Lung (tissue), 12 donors: ENCODE results near the gene LDLRAD4. TPM values are rescaled to one million over a fixed set of nuclear protein-coding genes. Genes with fewer than 3 reads are reported as not detected.

Experiments
- ATAC-seq: fragments of 200-7000 bp; cut with Tn5 transposase; one replicate; pipeline ENCODE4 v1.9.1; 2020; ENCODE audit warnings: moderate number of reproducible peaks; ENCODE audit not compliant: insufficient read depth, low FRiP score
- DNase-seq, 3 donors: peaks; one replicate each; pipeline ENCODE4 v3.0.0-alpha.2; 2013 to 2017
- H3K27ac ChIP-seq, 2 donors: one replicate each; pipeline ENCODE4 v1.5.1; 2013; ENCODE audit warnings: mild to moderate bottlenecking in 2 of 2, moderate library complexity in 2 of 2, control low read depth in 1 of 2, inconsistent platforms in 1 of 2, low read depth in 1 of 2, low read length in 1 of 2
- H3K27me3 ChIP-seq, 3 donors: one replicate each; pipeline ENCODE4 v1.5.1; 2013; ENCODE audit warnings: low read length in 2 of 3; ENCODE audit not compliant: control insufficient read depth in 3 of 3, insufficient read depth in 3 of 3
- H3K36me3 ChIP-seq, 4 donors: one replicate each; pipeline ENCODE4 v1.5.1; 2013; ENCODE audit warnings: low read length in 4 of 4, mild to moderate bottlenecking in 1 of 4, moderate library complexity in 1 of 4; ENCODE audit not compliant: control insufficient read depth in 4 of 4, insufficient read depth in 4 of 4
- H3K4me1 ChIP-seq, 5 donors: one replicate each; pipeline ENCODE4 v1.5.1; 2013; ENCODE audit warnings: low read length in 5 of 5, mild to moderate bottlenecking in 2 of 5, moderate library complexity in 1 of 5; ENCODE audit not compliant: control insufficient read depth in 5 of 5, insufficient read depth in 5 of 5
- H3K4me3 ChIP-seq: one replicate; pipeline ENCODE4 v1.5.1; 2013; ENCODE audit warnings: mild to moderate bottlenecking, control low read depth, moderate library complexity
- H3K9ac ChIP-seq, 2 donors: one replicate each; pipeline ENCODE4 v1.5.1; 2013; ENCODE audit warnings: low read length in 2 of 2, control low read depth in 1 of 2; ENCODE audit not compliant: insufficient read depth in 1 of 2
- H3K9me3 ChIP-seq, 4 donors: one replicate each; pipeline ENCODE4 v1.5.1; 2013; ENCODE audit warnings: low read length in 3 of 4, mild to moderate bottlenecking in 1 of 4, moderate library complexity in 1 of 4; ENCODE audit not compliant: control insufficient read depth in 4 of 4, insufficient read depth in 3 of 4
- WGBS, 2 donors: extraction: QIAGEN DNeasy Blood & Tissue Kit; methylation state at CpG; one replicate each; pipeline ENCODE4 v1.1.7; 2013; 5-methylcytosine and 5-hydroxymethylcytosine counted together
- polyA plus RNA-seq, 2 donors: library from polyadenylated mRNA; stranded (reverse); fragments of 200-250 nt; gene quantifications; one replicate each; pipeline ENCODE4 v1.2.1, GENCODE V29; 2013
- total RNA-seq, 2 donors: library from RNA; depleted of rRNA in 1 of 2; stranded (reverse); fragments of >200 nt in 1 of 2; gene quantifications; one replicate each; pipeline ENCODE4 v1.2.1, GENCODE V29; 2014 to 2021
- TF ChIP-seq, protein P1 (sequence below): IDR thresholded peaks from 2 replicates; pipeline ENCODE4 v1.5.1; 2012; ENCODE audit warnings: mild to moderate bottlenecking; ENCODE audit errors: control extremely low read depth, extremely low read depth
- donor health status: control.
- donor health status: control.
- donor health status: Bipolar disorder and iron deficiency.
- donor health status: healthy.
- donor health status: DM: yes; HTN: yes; CAD: no.

Gene LDLRAD4
- total and polyA plus RNA-seq, 4 donors, result 3.2 to 62.4 (median 19.9) TPM

DNA sequence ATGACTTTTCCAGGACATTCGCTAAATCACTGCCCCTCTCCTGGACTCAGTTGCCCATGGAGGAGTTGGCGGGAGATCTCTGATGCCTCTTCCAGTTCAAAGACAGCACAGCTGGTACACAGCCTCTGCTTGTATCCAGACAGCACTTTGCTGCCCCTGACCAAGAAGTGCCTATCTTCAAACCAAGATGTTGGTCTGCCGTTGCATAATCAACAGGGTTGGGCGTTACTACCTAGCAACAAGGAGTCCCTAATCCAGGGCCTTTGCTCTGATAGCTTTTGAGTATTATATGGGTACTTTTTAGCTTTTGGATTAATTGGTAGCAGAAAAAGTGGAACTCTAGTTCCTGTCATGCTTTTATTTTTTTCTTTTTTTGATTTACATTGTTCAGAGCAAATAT is 341.2 kb downstream of the LDLRAD4 start:
- TF ChIP-seq, protein P1, sequence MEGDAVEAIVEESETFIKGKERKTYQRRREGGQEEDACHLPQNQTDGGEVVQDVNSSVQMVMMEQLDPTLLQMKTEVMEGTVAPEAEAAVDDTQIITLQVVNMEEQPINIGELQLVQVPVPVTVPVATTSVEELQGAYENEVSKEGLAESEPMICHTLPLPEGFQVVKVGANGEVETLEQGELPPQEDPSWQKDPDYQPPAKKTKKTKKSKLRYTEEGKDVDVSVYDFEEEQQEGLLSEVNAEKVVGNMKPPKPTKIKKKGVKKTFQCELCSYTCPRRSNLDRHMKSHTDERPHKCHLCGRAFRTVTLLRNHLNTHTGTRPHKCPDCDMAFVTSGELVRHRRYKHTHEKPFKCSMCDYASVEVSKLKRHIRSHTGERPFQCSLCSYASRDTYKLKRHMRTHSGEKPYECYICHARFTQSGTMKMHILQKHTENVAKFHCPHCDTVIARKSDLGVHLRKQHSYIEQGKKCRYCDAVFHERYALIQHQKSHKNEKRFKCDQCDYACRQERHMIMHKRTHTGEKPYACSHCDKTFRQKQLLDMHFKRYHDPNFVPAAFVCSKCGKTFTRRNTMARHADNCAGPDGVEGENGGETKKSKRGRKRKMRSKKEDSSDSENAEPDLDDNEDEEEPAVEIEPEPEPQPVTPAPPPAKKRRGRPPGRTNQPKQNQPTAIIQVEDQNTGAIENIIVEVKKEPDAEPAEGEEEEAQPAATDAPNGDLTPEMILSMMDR, result no peak
- no peak overlapping the region for H3K27ac ChIP-seq
- no peaks in the 10 kb centered on the region for H3K9me3 ChIP-seq
- WGBS, 2 donors, result 66 to 77% methylated on average over 4 of the region's 4 CpGs
- no peak overlapping the region for H3K4me3 ChIP-seq
- peaks cover 0 to 13% (median 8%) of the 10 kb centered on the region in 5 donors for H3K4me1 ChIP-seq
- ATAC-seq, result no peak
- no peaks in the 10 kb centered on the region for H3K36me3 ChIP-seq
- no peaks in the 10 kb centered on the region for H3K27me3 ChIP-seq
- no peak overlapping the region for H3K9ac ChIP-seq
- no peak for DNase-seq

DNA sequence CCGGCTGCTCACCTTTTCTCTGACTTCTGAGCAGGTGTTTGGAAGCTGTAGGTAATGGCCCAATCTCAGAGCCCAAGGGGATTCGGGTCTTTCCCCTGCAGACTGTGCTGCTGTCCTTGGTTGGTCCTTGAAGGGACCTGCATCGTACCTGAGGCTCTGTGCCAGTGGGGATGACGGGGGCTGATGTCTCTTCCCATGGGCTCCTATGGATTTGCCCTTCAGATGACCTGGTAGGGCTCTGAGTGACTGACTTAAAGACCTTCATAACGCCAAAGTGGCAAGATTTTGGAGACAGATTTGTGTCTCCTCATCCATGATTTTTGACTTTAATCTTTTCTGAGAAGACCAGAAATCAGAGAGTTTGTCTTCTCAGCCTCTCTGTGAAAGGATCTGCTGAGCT is 341.7 kb downstream of the LDLRAD4 start:
- no peaks in the 10 kb centered on the region for H3K9me3 ChIP-seq
- H3K27ac ChIP-seq, result no peak overlapping the region
- no peak overlapping the region for H3K9ac ChIP-seq
- no peaks in the 10 kb centered on the region for H3K27me3 ChIP-seq
- peaks cover 0 to 13% (median 9%) of the 10 kb centered on the region in 5 donors for H3K4me1 ChIP-seq
- no peaks in the 10 kb centered on the region for H3K36me3 ChIP-seq
- DNase-seq (no peak), ATAC-seq (no peak)
- TF ChIP-seq, protein P1, result no peak
- H3K4me3 ChIP-seq, result no peak overlapping the region
- 92 to 94% methylated on average over 5 of the region's 5 CpGs for WGBS, 2 donors

DNA sequence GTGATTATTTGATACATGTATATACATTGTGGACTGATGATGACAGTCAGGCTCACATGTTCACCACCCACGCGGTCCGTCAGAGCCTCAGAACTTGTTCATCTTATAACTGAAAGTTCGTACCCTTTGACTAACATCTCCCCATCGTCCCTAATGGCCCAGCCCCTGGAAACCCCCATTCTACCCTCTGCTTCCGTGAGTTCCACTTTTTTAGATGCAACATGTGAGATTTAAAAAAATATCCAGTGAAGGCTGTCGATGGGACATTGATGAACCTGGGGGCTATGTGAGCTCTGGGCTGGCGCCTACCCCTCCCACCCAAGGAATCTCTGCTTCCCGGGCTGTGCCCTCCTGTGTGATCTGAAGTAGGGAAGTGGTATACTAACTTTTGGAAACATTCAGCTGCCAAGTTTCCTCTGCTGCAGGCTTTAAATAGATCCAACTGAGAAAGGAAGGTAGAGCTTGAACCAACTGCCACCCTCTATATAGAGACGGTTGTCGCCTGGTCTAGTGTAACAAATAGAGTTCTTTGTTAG is 344.0 kb downstream of the LDLRAD4 start:
- Histone ChIP-seq H3K4me3 (no peak overlapping the region), H3K4me1 (peaks cover 6 to 29% (median 13%) of the 10 kb centered on the region in 5 donors), H3K27me3 (no peaks in the 10 kb centered on the region), H3K27ac (peak overlapping the region in 1 of 2 donors; percentile 83), H3K9me3 (no peaks in the 10 kb centered on the region), H3K9ac (no peak overlapping the region), H3K36me3 (no peaks in the 10 kb centered on the region)
- DNase-seq (no peak), ATAC-seq (no peak)
- TF ChIP-seq, protein P1, result no peak
- whole genome bisulfite sequencing, 2 donors, result 10 to 38% methylated on average over 11 of the region's 11 CpGs

DNA sequence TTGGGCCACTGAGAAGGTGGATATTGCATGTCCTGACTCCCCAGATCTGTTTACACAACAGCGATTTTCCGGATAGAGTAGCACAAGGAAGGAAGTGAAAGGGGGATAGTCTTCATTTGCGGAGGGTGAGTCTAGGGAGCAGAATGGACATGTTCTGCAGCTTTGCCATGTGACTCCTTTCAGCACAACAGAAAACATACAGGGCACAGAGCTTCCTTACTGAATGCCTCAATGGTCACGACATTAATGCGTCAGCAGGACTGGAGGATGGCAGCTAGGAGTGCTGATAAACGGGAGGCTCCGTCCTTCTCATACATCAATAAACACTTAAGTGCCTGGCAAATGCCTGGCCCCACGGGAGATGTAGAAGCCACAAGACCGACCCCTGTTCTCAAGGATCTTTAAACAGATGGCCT is 344.8 kb downstream of the LDLRAD4 start:
- Histone ChIP-seq H3K9ac (no peak overlapping the region), H3K27ac (peak overlapping the region; percentile 57 to 83), H3K27me3 (no peaks in the 10 kb centered on the region), H3K4me3 (no peak overlapping the region), H3K9me3 (no peaks in the 10 kb centered on the region), H3K4me1 (peaks cover 6 to 29% (median 12%) of the 10 kb centered on the region in 5 donors), H3K36me3 (no peaks in the 10 kb centered on the region)
- WGBS, 2 donors, result 34 to 35% methylated on average over 9 of the region's 9 CpGs
- ATAC-seq (no peak), DNase-seq (no peak)
- TF ChIP-seq, protein P1, result no peak
